Activated naive CD8-positive, alpha-beta T cell treated with anti-CD3 and anti-CD28 coated beads, Interleukin-2, amount 50 U/mL, for 16 hours (primary cell): Measurements from ENCODE around the gene COL4A4.

Experiments used
- DNase-seq: peaks from one replicate; pipeline ENCODE4 v3.0.0-alpha.2; 2020; ENCODE audit warnings: low read depth, low spot score

Gene COL4A4

DNA sequence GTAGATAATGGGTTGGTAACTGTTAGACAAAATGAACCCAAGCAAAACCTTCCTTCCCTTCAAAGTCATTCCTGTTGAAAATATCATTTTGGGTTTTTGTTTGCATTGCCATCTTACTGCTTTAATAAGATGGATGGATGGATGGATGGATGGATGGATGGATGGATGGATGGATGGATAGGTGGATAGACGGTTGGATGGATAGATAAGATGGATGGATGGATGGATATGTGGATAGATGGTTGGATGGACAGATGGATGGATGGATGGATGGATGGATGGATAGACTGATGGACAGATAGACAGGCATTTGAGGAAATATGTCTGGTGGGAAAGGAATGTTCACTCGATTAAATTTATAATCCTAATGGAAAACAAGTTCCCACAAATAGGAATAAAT, 133.2 kb downstream of the COL4A4 start:
- DNase-seq = no peak

DNA sequence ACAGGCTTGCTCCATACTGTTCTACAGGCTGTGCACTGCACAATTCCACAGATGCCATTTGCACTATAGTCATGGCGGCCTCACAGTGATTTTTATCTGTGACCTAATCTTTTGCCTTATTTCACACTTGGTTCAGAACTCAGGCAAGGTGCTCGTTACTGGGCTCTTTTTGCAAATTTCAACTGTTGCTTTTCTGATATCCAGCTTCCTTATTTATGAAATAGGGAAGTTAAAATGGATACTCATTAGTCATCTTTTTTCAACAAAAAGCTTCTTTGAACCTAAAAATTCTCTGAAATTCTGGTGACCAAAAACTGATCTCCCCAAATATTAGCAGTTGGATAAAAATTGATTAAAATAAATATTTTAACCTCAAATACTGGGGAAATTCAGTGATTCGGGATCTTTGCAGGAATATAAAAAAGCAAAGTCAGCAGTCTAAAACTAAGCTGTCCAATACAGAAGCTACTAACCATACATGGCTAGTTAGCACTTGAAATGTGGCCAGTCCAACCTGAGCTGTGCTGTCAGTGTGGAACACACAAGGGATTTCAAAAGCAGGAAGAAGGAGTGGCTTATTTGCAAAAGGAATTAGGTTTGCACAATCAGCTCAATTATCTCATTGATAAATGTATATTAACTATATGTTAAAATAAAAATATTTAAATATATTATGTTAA, 134.4 kb downstream of the COL4A4 start:
- DNase-seq = no peak

DNA sequence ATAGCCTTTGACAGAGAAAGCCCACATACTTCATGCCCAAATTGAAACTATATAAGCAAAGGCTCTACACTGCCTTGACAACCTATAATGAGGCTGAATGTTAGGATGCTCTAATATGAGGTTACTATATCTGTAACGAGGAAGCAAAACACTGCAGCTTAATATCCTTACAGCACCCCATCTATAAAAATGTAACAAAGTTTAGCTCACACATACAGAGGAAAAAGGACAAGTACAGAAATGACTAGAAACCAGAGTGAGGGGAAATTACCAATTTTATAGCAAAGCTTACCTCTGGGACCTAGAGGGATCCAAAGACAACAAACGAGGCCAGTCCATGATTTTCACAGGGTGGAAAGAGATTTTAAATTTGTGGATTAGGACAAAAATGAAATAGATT, 138.5 kb downstream of the COL4A4 start:
- no peak for DNase-seq

DNA sequence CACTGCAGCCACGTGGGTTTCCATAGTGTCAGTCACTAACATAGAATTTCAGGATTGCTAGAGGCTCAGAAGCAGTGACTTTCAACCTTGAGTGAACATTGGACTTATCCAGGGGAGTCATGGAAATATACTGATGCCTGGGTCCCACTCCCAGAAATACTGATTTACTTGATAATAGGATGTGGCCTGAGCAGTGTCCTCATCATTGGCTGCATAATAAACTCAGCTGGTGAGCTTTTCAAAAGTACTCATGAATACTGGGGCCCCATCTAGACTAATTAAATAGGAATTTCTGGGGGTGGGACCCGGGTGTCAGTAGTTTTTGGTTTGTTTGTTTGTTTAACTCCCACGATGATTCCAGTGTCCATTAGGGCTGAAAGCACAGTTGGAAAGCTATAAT, 141.4 kb downstream of the COL4A4 start:
- no peak for DNase-seq

DNA sequence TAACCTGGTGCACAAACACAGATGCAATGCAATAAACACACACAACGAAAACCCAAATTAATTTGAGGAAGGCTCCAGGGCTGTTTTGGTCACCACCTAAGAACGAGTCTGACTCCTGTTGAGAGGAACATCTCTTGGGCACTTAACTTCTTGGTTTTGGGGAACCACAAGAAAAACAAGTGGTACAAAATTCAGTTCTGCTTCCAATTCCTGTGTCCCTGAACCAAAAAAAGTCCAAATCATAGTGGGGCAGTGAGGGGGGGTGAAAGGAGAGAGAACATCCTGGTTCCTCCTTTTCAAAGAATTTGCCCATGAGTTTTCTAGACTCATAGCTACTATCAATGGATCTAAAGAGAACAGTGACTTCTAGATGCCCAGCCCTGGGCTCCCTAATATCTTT, 143.6 kb downstream of the COL4A4 start:
- no peak for DNase-seq

DNA sequence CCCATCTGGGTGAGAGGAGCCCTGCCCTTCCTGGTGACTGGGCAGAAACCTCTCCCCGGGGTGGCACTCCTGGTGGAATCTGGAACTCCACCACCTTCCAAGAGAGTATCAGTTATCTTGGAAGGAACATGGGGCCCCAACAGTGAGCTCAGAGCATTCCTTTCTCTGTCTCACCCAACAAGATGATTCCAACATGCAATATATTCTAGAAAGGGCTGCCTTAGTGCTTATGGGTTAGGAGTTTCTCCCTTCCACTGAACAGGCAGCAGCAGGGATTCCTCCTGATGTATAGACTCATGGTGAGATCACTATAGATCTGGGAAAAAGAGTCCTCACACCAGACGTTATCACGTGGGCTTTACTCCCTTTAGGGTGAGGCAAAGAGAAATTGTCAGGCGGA, 147.1 kb downstream of the COL4A4 start:
- no peak for DNase-seq

DNA sequence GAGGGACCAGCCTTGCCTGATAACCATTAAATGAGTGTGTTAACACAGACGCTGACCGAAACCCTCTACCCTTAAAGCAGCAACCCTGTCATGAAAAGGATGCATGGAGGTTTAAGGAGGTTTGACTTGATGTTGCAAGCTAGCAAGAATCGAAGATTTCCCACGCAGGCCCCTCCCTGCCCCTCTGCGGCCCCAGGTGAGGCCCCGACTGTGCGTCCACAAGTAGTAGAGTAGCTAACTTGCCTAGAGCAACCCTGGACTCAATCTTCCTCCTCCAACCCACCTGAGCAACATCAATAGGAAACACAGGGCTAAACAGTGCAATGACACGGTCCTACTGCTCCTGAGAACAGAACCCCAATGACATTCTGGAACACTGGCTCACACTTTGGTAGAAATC, 150.1 kb downstream of the COL4A4 start:
- no peak for DNase-seq

DNA sequence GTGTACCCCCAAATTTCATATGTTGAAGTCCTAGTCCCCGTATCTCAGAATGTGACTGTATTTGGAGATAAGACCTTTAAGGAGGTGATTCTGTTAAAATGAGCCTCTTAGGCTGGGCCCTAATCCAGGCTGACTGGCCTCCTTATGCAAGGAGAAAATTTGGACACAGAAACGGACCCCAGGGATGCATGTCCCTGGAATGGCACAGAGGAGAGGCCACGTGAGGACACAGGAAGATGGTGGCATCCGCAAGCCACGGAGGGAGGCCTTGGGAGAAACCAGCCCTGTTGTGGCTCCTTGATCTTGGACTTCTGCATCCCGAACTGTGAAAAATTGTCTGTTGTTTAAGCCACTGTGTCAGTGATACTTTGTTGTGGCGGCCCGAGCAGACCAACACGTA, 150.7 kb downstream of the COL4A4 start:
- DNase-seq = no peak

DNA sequence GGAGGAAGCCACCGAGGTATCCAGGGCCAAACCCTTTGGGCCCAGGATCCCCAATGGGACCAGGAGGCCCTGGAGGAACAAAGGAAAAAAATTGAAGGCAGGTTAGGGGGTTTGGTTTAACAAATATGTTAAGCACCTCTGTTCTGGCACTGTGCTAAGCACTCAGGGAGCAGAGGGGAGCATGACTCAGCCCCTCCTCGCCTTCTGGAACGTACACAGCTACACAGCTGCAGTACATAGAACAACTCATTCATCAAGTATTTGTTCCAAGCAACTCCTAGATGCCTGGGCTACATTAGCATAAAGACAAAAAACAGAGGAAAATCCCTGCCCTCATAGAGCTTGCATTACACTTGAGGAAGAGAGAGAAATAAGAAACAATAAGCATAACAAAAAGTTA, 153.6 kb downstream of the COL4A4 start:
- DNase-seq = no peak

DNA sequence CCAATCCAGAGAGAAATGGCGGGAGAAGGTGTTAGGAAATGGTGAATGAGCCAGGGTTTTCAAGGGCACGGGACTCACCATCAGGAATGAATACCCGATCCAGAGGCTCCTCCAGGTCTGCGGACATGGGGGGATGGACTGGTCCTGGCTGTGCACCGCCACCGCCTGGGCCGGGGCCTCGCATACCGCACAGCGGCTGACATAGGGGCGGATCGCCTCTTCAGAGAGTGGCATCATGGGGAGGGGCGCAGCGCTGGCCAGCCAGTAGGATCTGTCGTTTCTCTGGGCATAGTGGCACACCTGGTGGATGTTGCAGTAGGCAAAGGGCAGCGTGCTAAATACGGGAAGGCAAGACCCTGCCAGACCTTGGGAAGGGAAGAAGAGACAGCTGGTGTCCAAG, 156.1 kb downstream of the COL4A4 start:
- no peak for DNase-seq

DNA sequence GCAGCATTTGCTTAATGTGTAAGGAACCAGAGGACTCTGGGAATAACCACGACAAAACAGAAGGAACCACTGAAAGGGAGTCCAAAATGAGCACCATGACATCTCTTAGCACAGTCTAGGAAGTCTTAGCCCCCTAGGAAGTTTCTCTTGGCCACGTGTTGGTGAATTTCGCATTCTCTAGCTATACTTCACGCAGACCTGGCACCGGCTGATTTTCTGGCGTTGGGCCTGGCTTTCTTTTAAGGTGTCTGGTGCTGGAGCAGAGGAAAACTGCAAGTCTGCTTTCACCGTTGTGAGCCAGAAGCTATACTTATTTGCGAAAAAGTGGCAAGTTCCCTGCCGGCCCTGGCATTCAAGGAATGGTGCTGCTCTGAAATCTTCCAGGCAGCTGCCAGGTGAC, 156.9 kb downstream of the COL4A4 start:
- DNase-seq = no peak

DNA sequence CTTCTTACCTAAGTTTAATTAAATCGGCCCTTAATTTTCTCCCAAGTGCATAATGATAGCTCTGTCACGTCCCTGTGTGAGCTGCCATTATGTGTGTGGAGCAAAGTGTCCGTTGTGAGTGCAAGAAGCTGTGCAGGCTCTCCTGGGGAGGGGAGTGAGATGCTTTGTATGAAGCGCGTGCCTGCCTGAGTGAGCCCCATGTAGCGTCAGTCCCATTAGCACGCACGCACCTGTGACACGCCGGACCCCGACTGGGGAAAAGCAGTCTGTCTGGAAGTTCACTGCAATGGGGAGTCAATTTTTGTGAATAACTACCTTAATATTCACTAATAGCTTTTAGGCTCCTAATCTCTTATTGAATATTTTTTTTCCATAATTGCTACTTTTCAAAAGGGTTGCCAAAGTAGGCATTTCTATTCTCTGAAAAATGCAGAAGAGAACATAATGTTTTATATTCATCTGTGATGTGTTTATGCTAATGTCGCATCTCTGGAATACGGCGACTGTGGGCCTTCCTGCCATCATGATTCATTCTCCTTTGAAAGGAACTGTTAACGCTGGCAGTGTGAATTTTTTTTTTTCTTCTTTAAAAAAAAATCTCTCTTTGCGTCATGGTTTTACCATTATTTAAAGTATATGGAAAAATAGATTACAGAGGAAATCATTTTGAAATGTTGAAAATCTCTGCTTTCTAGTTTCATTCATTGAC, 157.7 kb downstream of the COL4A4 start:
- no peak for DNase-seq

DNA sequence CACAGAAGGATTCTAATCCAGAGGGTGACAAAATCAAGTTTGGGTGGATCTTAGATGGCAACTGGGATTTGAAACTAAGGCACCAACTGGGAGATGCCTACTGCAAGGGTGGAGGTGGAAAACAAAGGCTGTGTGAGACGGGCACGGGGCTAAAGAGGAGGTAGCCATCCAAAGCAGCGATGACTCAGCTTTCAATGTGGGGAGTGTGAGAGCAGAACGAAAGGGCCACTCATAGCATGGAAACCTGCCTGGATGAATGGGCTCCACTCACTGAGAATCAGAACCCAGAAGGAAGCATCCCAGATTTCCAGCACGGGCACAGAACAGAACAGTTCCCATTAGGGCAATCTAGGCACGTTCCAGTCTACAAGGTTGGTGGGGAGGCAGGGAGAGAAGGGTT, 159.5 kb downstream of the COL4A4 start:
- no peak for DNase-seq

DNA sequence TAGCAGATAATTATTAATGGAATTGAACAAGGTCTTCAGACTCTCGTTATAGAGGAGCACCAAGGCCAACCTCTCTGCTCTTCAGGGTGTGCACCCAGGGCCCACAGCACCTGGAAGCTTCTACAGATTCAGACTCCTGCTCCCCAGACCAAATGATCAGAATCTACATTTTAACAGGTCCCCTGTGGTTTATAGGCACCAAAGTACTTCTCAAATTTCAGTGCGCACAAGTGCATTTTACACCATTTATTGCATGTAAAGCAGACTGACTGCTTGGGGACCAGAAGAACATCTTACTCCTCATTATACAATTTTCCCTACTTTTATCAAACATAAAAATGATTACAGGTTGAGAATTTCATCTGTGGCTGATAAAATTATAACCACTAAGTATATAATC, 163.9 kb downstream of the COL4A4 start:
- DNase-seq = no peak

DNA sequence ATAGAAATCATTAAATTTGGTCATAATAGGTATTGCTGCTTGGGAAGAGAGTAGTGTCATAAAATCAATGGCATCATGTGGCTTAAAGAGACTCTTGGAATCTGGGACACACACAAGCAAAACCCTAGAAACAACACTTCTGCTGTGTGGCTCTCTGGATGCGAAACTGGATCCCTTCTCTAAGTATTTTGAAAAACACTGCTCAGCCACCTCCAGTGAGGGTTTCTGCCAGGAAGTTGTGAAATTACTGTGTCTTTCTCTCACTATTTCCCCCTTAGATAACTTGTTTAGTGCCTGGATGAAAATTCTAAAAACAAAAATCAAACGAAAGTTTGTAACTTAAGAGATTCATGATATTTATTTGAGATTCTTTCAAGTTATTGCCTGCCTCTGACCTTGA, 164.3 kb downstream of the COL4A4 start:
- DNase-seq = no peak

DNA sequence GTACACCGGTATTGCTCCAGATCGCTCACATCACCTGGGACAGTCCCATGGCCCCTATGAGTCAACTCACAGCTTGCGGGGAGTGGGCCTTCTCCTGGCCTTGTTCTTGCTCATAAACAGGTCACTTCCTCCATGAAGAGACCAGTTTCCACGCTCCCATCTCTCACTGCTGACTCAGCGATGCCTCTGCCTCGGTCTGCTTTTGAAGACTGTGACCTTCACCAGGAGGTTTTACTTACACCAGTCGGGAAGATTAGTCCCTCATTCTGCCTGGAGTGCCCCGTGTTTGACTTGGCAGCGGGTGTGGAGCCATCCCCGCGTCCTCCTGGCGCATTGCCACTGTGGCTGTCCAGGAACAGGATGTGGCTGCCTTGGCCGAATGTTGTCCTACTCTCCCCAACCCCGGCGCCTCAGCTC, 168.4 kb downstream of the COL4A4 start:
- no peak for DNase-seq

DNA sequence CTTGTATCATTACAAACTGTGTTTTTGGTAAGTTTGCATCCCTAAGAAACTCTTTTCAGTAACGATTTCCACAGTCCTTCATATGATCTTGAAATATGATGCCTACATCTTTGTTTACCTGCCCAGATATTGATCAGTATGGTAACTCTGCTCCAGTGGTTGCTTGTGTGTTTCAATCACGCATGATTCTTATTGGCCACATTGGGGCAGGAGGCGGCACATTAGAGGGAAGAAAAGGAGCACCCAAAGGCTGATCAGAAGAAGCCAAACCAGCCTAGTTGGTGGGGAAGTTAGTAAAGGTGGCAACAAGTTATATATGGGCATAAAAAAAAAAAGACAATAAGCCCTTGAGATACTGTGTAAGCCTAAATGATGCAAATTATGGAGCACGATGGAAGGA, 169.2 kb downstream of the COL4A4 start:
- DNase-seq = no peak

DNA sequence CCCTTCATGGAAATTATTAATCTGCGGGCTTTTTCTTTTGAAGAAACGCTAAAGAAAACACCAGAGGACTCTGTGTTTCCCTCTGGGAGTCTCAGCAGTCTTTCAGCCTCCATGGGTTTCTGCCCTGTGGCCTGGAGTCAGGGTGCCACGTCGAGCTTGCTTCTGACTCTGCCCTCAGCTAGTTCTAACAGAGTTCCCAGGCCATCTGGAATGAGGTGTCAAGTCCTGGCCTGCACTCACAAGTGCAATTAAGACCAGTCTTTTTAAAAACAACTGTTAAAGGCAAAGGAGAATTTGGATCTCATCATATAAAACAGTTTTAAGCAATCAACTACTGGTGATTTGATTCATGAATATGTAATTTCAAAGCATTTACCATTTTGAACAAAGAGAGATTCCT, 170.8 kb downstream of the COL4A4 start:
- DNase-seq = no peak

DNA sequence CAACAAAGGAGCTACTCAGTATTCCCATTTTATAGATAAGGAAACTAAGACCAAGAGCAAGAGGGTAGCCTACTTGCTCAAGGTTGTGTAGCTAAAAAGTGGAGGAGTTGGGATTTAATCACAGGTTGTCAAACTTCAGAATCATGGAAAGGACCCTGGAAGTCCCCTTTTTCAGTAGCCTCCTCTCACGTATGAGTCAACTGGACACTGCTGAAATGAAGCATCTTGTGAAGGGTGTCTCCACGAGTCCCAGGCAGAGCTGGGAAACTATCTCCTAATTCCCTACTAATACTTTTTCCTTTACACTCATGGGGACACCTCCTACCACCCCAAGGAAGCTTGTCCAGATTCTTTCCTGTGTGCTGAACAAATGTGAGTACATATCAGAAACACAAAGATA, 172.3 kb downstream of the COL4A4 start:
- DNase-seq = no peak

DNA sequence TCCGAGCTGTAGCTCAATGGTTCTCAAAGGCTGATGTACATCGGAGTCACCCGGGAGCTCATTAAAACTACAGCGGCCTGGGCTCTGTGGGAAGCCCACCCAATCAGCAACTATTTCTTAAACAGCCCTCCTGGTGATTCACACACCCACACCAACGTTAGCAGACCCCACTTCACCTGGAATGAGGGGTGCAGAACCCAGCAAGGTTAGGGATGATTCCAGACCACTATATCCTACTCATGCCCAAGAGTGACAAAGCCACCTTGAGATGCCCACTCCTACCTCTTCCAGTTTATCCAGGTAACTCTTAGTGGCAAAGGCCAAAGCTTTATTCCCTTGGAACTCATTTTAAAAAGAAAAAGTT, 178.4 kb downstream of the COL4A4 start:
- DNase-seq = no peak

DNA sequence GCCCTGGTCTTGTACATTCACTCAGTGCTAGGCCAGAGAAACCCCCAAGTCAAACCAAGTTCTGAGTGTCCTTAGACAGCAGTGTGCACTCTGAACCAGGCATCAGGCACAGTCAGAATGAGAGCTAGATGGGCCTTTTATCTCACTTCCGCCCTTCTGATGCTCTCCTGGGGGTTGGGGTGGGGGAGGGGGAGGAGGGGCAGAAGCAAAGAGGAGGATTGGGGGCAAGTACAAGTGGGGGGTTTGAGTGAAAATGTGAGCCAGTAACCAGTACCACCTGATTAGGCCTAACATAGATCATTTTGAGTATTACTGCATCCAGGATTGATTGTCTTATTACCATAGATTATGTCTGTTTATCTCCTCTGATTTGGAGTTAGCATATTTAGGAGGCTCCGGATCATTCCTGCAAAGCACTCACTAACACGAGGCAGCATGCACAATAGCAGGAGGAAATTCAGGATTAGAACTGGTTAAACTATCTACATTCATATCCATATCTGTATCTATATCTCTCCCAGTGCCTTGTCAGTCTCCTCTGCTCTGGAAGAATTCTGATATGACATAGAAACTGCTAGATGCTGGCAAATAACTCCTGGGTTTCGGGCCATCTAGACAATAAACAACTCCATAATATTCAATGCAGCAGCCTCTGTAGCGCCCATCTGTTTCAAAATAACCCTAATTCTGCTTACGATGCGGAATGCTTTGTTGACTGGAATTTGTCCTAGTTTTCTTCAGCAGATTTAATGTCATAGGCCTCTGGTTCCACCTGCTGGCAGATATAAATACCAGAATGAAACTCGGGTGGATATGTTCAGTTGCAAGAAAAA, 179.0 kb downstream of the COL4A4 start:
- no peak for DNase-seq

DNA sequence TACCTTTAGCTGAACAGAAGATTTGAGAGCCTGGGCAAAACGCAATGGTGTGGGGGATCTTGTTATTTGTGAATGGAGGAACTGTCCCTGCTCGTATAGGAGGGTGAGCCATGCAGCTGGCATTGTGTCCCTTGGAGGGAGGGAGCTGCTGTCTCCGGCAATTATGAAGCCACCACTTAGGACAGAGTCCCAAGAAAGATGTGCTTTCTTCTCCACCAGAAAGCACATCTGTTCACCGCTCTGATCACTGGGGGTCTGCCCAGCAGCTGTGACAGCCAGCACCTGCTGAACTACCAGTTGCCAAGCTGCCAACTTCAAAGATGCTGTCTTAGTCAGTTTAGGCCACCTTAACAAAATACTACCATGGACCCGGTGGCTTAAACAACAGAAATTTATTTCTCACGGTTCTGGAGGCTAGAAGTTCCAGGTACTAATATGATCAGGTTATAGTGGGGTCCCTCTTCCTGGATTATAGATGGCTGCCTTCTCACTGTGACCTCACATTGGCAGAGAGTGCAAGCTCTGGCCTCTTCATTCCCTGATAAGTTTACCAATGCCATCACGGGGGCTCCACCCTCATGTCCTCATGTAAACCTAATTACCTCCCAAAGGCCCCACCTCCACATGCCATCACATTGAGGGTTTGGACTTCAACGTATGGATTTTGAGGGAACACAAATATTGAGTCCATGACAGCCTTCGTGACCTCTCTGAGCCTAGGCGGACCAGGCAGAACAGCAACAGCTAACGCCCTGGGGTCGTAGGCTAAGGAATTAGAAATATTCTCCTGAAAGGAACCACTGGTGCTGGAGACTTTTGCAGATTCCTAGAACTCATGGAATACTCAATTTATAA, 179.9 kb downstream of the COL4A4 start:
- DNase-seq = no peak
